NCI-H1694 treated with DMSO at 0.1 percent for 48 hours (cell line): Measurements from ENCODE around the gene EXOC4.
"Not testable (repeated sequence)": the region's sequence is repeated elsewhere in the genome, so short reads cannot be mapped to it uniquely, and the experiment has no call there.

Experiments
- DNase-seq: peaks from one replicate; lab custom pipeline; 2025; lab: John Stamatoyannopoulos, UW

Gene EXOC4

DNA sequence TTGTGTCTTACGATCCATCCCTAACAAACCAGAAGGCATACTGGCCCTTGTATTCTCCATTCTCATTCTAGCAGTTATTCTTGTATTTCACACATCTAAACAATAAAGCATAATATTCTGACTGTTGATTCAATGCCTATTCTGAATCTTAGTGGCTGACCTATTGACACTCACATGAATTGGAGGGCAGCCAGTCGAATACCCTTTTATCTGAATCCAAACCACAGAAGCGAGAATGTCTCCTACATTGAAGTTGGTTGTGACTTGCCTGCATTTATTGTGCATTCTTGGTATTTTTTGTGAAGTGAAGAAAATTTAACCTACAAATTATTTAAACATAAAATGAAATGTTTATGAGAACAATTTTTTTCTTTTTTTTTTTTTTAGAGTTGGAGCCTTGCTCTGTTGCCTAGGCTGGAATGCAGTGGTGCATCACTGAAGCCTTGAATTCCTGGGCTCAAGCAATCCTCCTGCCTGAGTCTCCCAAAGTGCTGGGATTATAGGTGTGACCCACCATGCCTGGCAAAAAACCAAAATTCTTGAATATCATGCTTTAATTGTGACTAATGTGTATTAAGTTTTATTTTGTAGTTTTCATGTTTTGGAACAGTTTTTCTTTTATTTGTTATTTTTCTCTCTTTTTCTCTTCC lies 22.7 kb downstream of the EXOC4 start:
- DNase-seq: no peak

DNA sequence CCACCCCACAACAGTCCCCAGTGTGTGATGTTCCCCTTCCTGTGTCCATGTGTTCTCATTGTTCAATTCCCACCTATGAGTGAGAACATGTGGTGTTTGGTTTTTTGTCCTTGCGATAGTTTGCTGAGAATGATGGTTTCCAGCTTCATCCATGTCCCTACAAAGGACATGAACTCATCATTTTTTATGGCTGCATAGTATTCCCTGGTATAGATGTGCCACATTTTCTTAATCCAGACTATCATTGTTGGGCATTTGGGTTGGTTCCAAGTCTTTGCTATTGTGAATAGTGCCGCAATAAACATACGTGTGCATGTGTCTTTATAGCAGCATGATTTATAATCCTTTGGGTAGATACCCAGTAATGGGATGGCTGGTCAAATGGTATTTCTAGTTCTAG lies 26.1 kb downstream of the EXOC4 start:
- DNase-seq: not testable (repeated sequence)

DNA sequence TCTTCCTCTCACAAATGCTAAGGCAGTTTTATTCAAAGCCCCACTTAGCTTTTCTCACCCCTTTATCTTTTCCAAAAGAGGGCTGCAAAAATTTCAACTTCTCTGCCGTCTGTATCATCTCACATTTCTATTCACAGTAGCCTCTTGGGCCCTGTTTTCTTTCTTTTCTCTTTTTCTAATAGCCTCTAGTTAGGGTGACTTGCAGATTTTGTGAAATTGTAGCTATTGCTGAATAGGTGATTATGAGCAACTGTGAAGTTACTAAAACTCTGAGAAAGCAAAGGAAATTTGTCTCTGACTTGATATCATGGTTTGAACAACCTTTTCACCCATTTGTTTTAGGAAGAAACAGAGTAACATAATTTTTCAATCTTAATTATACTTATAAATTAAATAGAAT lies 29.2 kb downstream of the EXOC4 start:
- no peak for DNase-seq

DNA sequence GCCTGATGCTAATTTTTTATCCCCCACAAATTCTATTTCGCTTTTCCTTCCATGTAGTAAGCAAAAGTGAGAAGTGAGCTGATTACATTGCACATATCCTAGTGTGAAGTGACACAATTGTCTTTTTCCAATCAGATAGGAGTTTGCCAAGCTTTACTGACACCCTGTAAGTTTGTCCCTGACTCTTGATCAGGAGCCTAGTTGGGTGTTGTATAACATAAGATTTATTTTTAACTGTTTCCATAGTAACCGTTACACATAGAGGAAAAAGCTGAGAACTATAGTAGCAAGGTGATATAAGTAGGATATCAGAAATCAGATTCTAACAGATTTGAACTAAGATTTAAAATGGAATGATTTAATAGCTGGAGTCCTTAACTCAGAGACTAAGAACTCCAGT lies 31.2 kb downstream of the EXOC4 start:
- no peak for DNase-seq

DNA sequence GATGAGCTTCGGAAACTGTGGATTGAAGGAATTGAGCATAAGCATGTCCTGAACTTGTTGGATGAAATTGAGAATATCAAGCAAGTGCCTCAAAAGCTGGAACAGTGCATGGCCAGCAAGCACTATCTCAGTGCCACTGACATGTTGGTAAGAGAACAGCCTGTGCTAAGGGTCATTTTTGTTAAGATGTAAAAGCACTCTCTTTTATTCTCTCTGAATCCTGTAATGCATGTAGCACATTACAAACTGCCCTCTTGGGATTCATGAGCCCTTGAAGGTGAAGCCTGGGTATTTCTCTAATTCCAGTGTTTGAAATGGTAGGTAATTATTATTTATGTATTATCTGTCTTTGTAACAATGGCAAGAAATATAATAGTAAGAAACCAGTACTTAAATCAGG lies 36.1 kb downstream of the EXOC4 start:
- no peak for DNase-seq

DNA sequence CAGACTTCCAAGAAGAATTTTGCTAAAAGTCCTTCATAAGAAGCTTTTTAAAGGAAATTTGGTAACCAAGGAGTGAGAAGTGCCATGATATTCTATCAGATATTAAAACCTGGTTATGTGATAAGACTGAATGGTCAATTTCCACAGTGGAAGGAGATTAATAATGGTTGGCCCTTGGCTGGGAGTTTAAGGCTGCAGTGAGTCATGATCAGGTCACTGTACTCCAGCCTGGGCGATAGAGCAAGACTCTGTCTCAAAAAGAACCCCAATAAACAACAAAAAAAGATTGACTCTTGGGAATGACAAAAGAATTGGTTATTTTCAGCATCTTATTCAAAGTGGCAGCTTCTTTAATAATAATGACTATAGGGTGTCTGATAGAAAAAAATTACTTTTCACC lies 37.2 kb downstream of the EXOC4 start:
- no peak for DNase-seq

DNA sequence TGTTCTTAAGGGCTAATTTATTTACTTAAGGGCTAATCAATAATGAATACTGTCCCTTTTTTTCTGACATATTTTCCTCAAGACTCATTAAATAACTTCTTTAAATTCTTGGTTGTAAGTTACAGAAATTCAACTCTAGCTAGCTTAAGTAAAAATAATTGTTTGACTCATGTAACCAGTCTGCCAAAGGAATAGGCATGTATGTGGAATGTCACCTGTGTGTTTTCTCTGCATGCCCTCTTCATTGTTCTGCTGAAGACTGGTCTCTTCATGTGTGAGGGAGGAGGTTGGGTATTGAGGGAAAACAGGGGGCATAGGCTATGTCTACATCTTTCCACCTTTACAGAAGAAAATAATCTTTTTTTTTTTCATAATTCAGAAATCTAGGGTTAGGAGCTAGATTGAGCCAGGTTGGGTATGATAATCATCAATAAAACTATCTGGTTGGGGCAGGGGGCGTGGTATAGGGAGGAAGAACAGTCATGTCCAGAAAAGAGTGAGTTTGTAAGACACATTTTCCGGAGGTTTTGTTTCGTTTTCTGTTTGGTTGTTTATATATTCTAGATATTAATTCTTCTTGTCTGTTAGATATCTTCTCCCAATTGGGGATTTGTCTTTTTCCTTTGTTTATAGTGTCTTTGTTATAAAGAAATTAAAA lies 37.9 kb downstream of the EXOC4 start:
- no peak for DNase-seq

DNA sequence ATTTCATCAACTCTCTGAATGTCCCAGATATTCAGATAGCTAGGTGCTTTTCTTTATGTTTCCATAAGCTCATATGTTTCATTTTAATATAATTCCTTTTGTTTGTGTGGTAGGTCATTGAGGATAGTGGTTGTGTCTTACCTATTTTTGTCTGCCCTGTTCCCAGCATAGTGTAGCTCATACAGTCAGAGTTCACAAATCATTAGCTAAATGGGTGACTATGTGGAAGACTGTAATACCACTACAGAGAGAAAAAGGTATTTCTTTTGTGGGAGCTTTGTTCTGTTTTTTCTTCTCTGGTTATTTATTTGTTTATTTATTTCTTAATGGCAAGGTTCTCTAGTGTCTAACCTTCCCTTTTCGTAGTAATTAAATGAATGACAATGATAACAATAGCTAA lies 39.8 kb downstream of the EXOC4 start:
- no peak for DNase-seq

DNA sequence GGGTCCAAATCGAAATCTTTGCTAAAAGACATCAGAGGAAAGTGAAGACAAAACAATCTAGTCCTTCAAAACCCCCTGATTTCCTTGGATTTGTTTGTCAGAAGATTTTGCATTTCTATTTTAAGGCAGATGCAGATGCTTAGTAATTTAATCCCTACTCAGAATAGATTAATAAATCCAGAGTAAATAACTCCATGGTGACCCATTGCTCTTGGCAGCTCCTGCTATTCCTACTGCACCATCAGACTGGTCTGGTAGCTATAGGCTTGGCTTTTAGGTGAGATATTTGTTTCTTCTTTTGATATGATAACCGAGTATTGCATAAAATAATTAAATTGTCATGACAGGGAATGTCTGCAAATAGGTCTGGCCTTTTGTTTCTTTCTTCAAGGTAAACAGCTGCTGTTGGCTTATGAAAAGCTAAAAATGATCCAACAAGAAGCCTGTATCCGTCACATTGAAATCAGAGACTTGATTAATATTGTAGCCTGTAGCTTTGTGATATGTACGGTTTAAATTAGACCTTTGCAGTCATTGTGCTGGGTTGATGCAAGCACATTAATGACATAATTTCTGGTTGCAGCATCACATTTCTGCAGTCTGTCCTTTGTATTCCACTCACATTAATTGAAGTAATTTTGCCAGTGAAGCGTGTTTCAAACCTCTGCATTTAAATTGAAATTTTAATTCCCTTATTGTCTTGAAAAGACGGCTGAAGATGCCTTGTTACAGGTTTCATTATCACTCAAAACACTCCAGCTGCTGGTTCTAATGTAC lies 40.7 kb downstream of the EXOC4 start:
- DNase-seq: no peak

DNA sequence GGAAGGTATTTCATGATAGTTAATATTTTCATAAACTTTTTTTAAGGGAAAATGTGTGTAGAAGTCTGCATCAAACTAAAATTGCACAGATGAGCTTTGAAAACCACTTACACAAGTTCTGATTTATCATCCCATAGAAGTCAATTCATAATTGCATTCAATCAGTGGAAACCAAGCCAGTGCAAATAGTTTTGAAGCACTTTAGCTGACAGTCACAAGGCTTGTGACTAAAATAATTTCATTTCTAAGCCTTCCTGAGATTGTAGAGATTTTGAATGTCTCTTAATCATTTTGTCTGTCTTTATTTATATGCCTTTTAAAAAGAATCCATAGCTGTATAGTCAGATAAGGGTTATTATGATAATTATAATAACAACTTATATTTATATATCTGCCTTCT lies 41.4 kb downstream of the EXOC4 start:
- no peak for DNase-seq

DNA sequence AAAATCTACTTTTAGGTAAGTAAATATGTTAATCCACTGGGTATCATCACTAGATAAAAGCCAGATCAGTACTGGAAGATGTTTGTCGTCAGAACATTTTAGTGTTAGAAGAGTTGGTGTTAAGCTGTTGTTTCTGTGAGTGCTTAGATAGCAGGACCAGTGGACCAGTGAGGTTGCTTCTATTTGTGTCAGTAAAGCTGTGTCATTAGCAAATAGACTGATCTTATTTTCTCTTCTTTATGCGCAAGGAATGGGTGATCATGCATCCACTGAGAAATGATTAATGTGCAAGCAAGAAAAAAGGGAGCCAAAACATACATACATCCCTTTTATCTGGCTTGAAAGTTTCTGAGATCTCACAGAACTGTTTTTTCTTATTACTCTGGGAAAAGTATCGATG lies 42.6 kb downstream of the EXOC4 start:
- no peak for DNase-seq

DNA sequence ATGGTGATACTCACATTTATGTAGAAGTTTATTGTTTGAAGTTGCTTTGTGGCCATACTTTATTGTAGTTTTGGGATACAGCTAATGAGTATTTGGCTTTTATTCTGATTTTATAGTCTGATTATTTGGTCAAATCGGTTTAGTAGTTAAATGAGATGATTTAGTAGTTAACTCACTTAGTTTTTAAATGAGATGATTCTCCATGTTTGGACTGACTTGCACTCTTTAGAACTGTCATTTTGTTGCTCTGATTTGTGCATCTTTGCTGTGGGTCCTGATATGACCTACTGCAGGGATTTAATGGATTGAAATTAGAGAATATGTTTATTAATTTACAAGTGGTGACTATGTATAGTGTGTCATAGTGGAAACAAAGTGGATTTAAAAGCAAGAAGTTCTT lies 44.2 kb downstream of the EXOC4 start:
- DNase-seq: no peak

DNA sequence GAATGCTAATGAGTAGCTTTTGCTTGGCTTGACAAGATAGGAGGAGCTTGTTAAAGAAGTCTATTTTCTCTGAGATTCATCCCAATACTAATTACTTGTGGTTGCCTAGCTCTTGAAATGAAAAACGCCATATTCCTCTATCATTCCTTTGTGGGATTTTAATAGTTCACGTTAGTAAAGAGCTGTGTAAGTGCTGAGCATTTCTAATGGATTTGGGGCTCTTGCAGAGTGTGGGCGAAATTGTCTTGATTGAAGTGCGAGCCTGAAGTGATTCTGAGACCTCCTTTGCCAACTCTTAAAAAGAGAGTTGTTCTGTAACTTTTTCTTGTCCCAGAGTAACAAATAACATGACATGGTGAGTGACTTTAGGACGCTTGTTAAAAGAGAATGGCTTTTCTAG lies 45.2 kb downstream of the EXOC4 start:
- no peak for DNase-seq

DNA sequence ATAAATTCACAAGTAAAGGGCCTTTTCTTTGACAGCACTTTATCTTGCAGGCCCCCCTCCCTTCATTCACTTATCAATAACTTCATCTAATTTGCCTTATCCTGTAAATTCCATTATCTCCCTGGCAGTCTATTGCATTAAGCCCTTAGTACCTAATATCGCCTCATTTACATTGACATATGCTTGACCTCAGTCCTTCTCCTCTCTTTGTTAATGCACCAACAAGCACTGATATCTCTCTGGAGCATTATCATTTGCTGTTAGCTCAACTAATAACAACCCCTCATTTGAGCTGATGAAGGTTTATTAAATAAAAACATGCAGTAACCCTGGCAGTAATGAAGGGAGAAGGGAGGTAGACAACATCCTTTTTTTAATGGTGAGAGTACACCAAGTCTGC lies 46.8 kb downstream of the EXOC4 start:
- DNase-seq: no peak

DNA sequence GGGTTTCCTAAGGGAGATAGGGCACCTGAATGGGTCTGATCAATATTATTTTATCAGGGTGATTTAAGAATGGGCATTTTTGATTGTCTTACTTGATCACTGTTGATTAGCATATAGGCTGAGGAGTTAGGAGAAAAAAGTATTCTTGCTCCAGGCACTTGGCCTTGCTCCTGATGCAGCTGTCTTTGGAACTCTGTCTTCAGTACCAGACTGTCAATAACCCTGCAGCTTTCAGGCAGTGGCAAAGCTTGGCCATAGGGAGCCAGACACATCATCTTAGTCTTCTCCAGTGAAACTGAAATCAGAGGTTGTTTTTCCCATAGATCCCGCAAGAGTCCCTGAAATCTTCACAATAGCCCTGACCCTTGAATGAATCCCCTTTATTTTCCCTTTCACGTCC lies 47.2 kb downstream of the EXOC4 start:
- no peak for DNase-seq

DNA sequence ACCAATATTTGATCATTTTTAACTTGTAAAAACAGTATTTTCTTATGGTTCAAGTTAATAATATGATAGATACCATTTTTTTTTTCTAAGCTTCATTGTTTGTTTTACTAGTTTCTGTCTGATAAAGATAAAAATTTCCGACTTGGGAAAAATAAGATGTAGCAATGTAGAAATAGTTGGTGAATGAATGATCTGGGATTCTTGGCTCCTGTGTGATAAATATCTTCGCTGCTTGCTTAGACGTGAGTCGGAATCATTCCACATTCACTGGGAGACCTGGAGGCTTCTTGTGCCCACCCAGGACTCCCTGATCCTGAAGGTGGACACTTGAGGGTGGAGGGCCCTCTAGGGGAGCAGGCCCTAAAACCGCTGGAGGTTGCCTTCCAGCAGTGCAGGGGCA lies 47.9 kb downstream of the EXOC4 start:
- DNase-seq: no peak

DNA sequence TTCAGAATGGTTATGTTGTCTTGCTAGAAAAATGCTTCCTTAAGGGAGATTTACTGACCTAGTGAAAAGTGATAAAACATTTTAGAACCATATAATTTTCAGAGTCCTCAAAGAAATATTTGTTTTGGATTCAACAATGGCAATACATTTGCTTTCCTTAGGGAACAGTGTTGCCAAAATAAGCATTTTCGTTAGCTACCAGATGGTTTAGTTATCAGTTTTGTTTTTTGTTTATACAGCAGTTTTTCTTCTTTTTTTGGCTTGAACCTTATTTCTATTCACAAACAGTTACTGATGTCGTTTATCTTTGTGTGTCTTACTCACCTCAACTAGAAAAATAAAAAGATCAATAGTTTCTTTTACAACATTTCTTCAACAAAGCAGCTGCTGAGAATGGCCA lies 48.6 kb downstream of the EXOC4 start:
- no peak for DNase-seq

DNA sequence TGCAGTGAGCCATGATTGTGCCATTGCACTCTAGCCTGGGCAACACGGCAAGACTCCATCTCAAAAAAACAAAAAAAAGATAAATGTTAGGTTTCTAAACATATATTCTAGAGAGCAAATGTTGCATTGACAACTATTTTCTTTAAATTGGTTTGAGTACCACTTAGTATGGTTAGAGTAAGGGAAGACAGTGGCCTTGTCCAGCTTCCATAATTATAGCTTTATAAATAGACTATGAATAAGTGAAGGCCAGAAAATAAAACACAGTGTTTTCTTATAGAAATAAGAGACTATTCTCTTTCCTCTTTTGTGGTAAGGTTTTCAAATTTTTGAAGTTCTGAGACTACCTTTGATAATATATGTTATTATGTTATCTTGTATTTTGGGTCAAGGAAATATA lies 50.5 kb downstream of the EXOC4 start:
- no peak for DNase-seq

DNA sequence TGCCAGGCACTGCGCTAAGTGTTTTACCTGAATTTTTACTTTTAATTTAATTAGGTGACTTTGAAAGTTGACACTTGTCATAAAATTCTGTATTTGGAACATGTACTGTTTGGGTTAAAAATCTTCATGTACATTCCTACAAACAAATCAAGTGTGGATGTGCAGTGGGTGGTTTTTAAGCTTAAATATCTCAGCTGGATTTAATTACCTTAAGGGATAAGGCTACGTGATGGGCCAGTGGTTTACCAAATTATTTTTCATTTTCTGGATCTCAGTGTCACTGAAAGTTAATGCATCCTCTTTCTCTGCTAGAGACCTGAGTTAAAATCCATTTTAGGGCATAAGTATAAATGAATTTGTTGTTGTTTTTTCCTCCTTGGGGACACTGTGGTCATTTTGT lies 51.1 kb downstream of the EXOC4 start:
- no peak for DNase-seq

DNA sequence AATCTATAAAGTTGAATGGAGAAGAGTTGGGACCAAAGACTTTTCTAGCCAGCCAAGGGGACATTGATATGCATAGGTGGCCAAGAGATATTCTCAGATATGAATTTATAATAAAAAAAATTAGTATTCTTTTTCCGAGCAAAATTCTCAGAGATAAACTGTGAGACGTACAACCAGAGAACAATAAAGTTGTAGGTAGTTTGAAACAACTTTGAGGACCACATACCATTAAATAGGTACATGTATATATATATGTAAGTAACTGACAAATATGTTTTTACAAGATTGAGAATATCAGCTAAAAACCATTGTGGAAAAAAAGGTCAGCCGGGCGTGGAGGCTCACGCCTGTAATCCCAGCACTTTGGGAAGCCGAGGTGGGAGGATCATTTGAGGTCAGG lies 56.5 kb downstream of the EXOC4 start:
- DNase-seq: no peak

DNA sequence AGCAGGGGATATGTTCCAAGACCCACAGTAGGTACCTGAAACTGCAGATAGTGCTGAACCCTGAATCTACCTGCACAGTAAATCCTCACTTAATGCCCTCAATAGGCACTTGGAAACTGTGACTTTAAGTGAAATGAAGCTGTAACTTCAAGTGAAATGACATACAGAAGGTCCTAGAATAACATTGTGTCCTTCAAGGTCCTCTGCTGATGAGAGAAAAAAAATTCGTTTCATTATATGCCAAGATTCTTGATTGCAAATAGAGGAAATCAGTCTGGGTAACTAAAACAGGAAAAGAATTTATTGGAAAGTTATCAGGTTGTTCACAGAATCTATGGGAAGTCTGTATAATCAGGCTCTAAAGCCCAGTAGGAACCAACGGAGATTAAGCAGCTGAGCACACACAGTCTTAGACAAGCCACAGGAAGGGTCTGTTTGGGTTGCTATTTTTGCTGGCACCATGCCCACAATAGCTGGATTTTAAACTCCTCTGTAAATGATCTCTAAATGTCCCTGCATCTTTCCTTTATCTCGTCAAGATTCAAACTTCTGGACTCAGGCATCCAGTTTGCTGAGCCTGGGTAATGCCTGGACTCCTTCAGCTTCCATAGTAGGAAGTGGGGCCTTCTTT lies 57.5 kb downstream of the EXOC4 start:
- DNase-seq: no peak

DNA sequence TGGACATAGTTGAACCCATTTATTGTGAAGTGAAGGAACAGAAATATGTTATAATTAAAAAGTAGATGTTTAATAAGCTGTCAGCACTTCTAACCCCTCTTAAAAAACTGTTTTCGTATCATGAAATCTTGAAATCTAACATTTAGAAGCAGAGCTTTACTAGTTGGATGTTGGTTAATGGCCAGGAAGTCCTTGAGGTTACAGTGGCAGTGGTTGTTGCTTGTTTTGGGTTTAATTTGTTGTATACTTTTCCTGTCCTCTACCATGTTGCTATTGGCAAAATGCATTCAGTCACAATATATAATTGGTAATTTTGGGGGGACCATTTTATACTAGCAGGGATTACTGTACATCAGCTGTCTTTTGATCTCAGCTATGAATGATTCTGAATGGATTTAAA lies 60.7 kb downstream of the EXOC4 start:
- no peak for DNase-seq

DNA sequence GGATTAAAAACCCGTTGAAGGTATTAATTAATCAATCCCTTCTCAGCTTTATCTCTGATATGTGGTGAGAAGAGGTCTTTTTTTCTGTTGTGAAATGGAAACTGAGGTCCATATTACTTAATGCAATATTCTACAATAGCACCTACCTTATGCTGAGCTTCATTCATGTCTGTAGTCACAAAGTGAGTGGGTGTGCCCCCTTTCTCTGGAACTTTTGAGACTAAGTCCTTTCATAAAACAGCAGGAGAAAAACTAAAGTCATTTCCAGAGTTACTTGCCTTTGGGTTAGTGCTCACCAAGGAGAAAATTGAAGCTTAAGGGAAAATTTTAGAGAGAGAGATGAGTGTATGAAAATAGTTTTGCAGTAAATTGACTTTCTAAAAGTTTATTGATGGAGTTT lies 61.2 kb downstream of the EXOC4 start:
- no peak for DNase-seq
